HEK293 (cell line): ENCODE measurements around the gene IRF3.

Experiments used
- EGR2 ChIP-seq: fragments of 450-650 bp; formaldehyde crosslinking; IDR thresholded peaks from 2 replicates; pipeline ENCODE4 v1.5.1; 2016; ENCODE audit warnings: low read depth, missing biosample characterization, missing genetic modification characterization
- ELK4 ChIP-seq: IDR thresholded peaks from 2 replicates; pipeline ENCODE4 v1.6.1; 2011; ENCODE audit warnings: mild to moderate bottlenecking, low read depth, low read length, borderline replicate concordance
- OVOL3 ChIP-seq: fragments of 450-650 bp; formaldehyde crosslinking; IDR thresholded peaks from 2 replicates; pipeline ENCODE4 v1.5.1; 2016; ENCODE audit warnings: missing biosample characterization, missing genetic modification characterization
- SCRT1 ChIP-seq: fragments of 450-650 bp; formaldehyde crosslinking; IDR thresholded peaks from 2 replicates; pipeline ENCODE4 v1.5.1; 2016; ENCODE audit warnings: missing biosample characterization, missing genetic modification characterization, borderline replicate concordance
- SP7 ChIP-seq: fragments of 450-650 bp; formaldehyde crosslinking; IDR thresholded peaks from 2 replicates; pipeline ENCODE4 v1.5.1; 2016; ENCODE audit warnings: missing biosample characterization, missing genetic modification characterization
- WT1 ChIP-seq: fragments of 450-650 bp; formaldehyde crosslinking; IDR thresholded peaks from 2 replicates; pipeline ENCODE4 v1.5.1; 2016; ENCODE audit warnings: missing biosample characterization, missing genetic modification characterization
- ZBTB20 ChIP-seq: fragments of 450-650 bp; formaldehyde crosslinking; IDR thresholded peaks from 2 replicates; pipeline ENCODE4 v1.5.1; 2016; ENCODE audit warnings: missing biosample characterization, missing genetic modification characterization
- ZBTB48 ChIP-seq: fragments of 450-650 bp; formaldehyde crosslinking; IDR thresholded peaks from 2 replicates; pipeline ENCODE4 v1.5.1; 2016; ENCODE audit warnings: missing biosample characterization, missing genetic modification characterization
- ZBTB7A ChIP-seq: fragments of 450-650 bp; formaldehyde crosslinking; IDR thresholded peaks from 2 replicates; pipeline ENCODE4 v1.5.1; 2016; ENCODE audit warnings: low read depth, missing biosample characterization, missing genetic modification characterization
- ZFP37 ChIP-seq: fragments of 450-650 bp; formaldehyde crosslinking; IDR thresholded peaks from 2 replicates; pipeline ENCODE4 v1.5.1; 2016; ENCODE audit warnings: missing biosample characterization, missing genetic modification characterization
- ZNF155 ChIP-seq: fragments of 450-650 bp; formaldehyde crosslinking; IDR thresholded peaks from 2 replicates; pipeline ENCODE4 v1.5.1; 2016; ENCODE audit warnings: missing biosample characterization, missing genetic modification characterization
- ZNF2 ChIP-seq: fragments of 450-650 bp; formaldehyde crosslinking; IDR thresholded peaks from 2 replicates; pipeline ENCODE4 v1.5.1; 2016; ENCODE audit warnings: missing biosample characterization, missing genetic modification characterization
- ZNF221 ChIP-seq: fragments of 450-650 bp; formaldehyde crosslinking; IDR thresholded peaks from 2 replicates; pipeline ENCODE4 v1.5.1; 2017; ENCODE audit warnings: missing biosample characterization, missing genetic modification characterization, borderline replicate concordance
- ZNF280D ChIP-seq: fragments of 450-650 bp; formaldehyde crosslinking; IDR thresholded peaks from 2 replicates; pipeline ENCODE4 v1.5.1; 2016; ENCODE audit warnings: missing biosample characterization, missing genetic modification characterization
- ZNF302 ChIP-seq: fragments of 450-650 bp; formaldehyde crosslinking; IDR thresholded peaks from 2 replicates; pipeline ENCODE4 v1.5.1; 2016; ENCODE audit warnings: missing biosample characterization, missing genetic modification characterization, low read depth
- ZNF362 ChIP-seq: fragments of 450-650 bp; formaldehyde crosslinking; IDR thresholded peaks from 2 replicates; pipeline ENCODE4 v1.5.1; 2016; ENCODE audit warnings: missing biosample characterization, missing genetic modification characterization
- ZNF394 ChIP-seq: fragments of 450-650 bp; formaldehyde crosslinking; IDR thresholded peaks from 2 replicates; pipeline ENCODE4 v1.5.1; 2016; ENCODE audit warnings: missing biosample characterization, missing genetic modification characterization, mild to moderate bottlenecking, moderate library complexity, borderline replicate concordance
- ZNF398 ChIP-seq: fragments of 450-650 bp; formaldehyde crosslinking; IDR thresholded peaks from 2 replicates; pipeline ENCODE4 v1.5.1; 2017; ENCODE audit warnings: missing biosample characterization, missing genetic modification characterization
- ZNF404 ChIP-seq: fragments of 450-650 bp; formaldehyde crosslinking; IDR thresholded peaks from 2 replicates; pipeline ENCODE4 v1.5.1; 2017; ENCODE audit warnings: missing biosample characterization, missing genetic modification characterization
- ZNF416 ChIP-seq: fragments of 450-650 bp; formaldehyde crosslinking; IDR thresholded peaks from 2 replicates; pipeline ENCODE4 v1.5.1; 2016; ENCODE audit warnings: missing biosample characterization, missing genetic modification characterization
- ZNF513 ChIP-seq: fragments of 450-650 bp; IDR thresholded peaks from 2 replicates; pipeline ENCODE4 v1.5.1; 2018; ENCODE audit warnings: missing biosample characterization, missing genetic modification characterization
- ZNF530 ChIP-seq: fragments of 450-650 bp; formaldehyde crosslinking; IDR thresholded peaks from 2 replicates; pipeline ENCODE4 v1.5.1; 2016; ENCODE audit warnings: low read depth, missing biosample characterization, missing genetic modification characterization
- ZNF548 ChIP-seq: fragments of 450-650 bp; formaldehyde crosslinking; IDR thresholded peaks from 2 replicates; pipeline ENCODE4 v1.5.1; 2016; ENCODE audit warnings: missing biosample characterization, missing genetic modification characterization
- ZNF580 ChIP-seq: fragments of 450-650 bp; formaldehyde crosslinking; IDR thresholded peaks from 2 replicates; pipeline ENCODE4 v1.5.1; 2016; ENCODE audit warnings: missing biosample characterization, missing genetic modification characterization
- ZNF610 ChIP-seq: fragments of 450-650 bp; formaldehyde crosslinking; IDR thresholded peaks from 2 replicates; pipeline ENCODE4 v1.5.1; 2016; ENCODE audit warnings: missing biosample characterization, missing genetic modification characterization, borderline replicate concordance
- ZNF629 ChIP-seq: fragments of 450-650 bp; formaldehyde crosslinking; IDR thresholded peaks from 2 replicates; pipeline ENCODE4 v1.5.1; 2017; ENCODE audit warnings: missing biosample characterization, missing genetic modification characterization
- ZNF639 ChIP-seq: fragments of 450-650 bp; formaldehyde crosslinking; IDR thresholded peaks from 2 replicates; pipeline ENCODE4 v1.5.1; 2016; ENCODE audit warnings: missing biosample characterization, missing genetic modification characterization
- ZNF677 ChIP-seq: fragments of 450-650 bp; IDR thresholded peaks from 2 replicates; pipeline ENCODE4 v1.5.0; 2018; ENCODE audit warnings: missing biosample characterization, mild to moderate bottlenecking, missing genetic modification characterization, moderate library complexity
- ZSCAN16 ChIP-seq: fragments of 450-650 bp; formaldehyde crosslinking; IDR thresholded peaks from 2 replicates; pipeline ENCODE4 v1.5.1; 2016; ENCODE audit warnings: missing biosample characterization, missing genetic modification characterization

The IRF3 gene

GRCh38 chr19:49665351-49666119 is at the start of gene IRF3, which contains the start of gene BCL2L12 (continued):
- 0 out of 2 replicates have a peak, but pooled peaks have one; percentile 33 for TF ChIP-seq ZNF2 (tag by site-specific recombination)
- no peak; the same call in 1 of the 2 replicates for TF ChIP-seq ZNF394 (tag by site-specific recombination)
- TF ChIP-seq ZNF155, result no peak
- TF ChIP-seq ZNF280D (tag by site-specific recombination), result no peak
- no peak for TF ChIP-seq OVOL3
- peak; percentile 91 for TF ChIP-seq ZBTB20
- no peak for TF ChIP-seq ZNF548 (tag by site-specific recombination)
- TF ChIP-seq ZNF610, result no peak
- no peak for TF ChIP-seq ZNF677 (tag by site-specific recombination)
- TF ChIP-seq ZSCAN16 (tag by site-specific recombination), result no peak
- no peak for TF ChIP-seq ZNF639 (tag by site-specific recombination)
- TF ChIP-seq ZNF629 (tag by site-specific recombination), result no peak; the same call in 1 of the 2 replicates
- TF ChIP-seq SP7 (tag by site-specific recombination), result peak; percentile 37; the same call in 1 of the 2 replicates
- peak; percentile 100 for TF ChIP-seq ELK4
- TF ChIP-seq ZNF302 (tag by site-specific recombination), result no peak
- TF ChIP-seq ZNF362 (tag by site-specific recombination), result no peak
- TF ChIP-seq SCRT1 (tag by site-specific recombination), result no peak
- TF ChIP-seq ZFP37 (tag by site-specific recombination), result peak; percentile 71; the same call in 1 of the 2 replicates
- peak; percentile 88 for TF ChIP-seq ZNF398 (tag by site-specific recombination)
- TF ChIP-seq ZNF530 (tag by site-specific recombination), result no peak
- no peak for TF ChIP-seq ZNF416 (tag by site-specific recombination)
- TF ChIP-seq EGR2 (tag by site-specific recombination), result peak; percentile 37; the same call in 1 of the 2 replicates
- TF ChIP-seq ZNF580 (tag by site-specific recombination), result 0 out of 2 replicates have a peak, but pooled peaks have one; percentile 30
- TF ChIP-seq ZBTB7A (tag by site-specific recombination), result no peak
- no peak for TF ChIP-seq WT1 (tag by site-specific recombination)
- TF ChIP-seq ZNF404, result no peak
- TF ChIP-seq ZNF221 (tag by site-specific recombination), result no peak; the same call in 1 of the 2 replicates
- TF ChIP-seq ZBTB48 (tag by site-specific recombination), result no peak
- TF ChIP-seq ZNF513 (tag by site-specific recombination), result no peak
